ENCODE data around the gene ANKS1A. TPM values are rescaled to one million over a fixed set of nuclear protein-coding genes. Genes with fewer than 3 reads are reported as not detected.

Gene ANKS1A
- total and polyA plus RNA-seq, 12 donors, result 7.1 to 36.3 (median 29.9) TPM

DNA sequence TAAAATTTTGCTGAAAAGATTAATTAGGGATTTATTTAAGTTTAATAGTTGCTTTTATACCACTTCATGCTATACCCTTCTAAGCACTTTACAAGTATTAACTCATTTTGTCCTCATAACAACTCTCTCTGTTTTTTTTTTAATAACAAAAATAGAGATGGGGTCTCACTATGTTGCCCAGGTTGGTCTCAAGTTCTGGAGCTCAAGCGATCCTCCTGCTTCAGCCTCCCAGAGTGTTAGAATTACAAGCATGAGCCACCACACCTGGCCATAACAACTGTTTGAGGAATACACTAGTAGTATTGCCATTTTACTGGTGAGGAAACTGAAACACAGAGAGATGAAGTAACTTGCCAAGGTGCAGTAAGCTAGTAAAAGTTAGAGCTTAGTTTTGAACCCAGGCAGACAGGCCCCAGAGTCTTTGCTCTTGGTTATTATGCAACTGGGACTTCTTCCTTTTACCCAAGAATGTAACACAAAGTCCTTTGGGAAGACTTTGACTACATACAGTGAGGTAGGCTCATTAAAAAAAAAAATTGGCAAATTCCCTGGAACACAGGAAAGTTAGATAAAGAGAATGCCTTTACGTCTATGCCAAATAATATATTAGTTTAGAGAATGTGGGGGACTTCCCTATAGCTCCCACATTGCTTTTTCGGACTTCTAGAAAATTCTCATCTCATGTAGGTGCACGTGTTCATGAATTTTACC is 11.4 kb downstream of the ANKS1A start:
- H3K36me3 ChIP-seq, result peaks cover 0 to 4% (median 0%) of the 10 kb centered on the region in 9 donors
- DNase-seq (no peak), ATAC-seq (no peak)
- 73 to 76% methylated on average over 4 of the region's 4 CpGs for WGBS, 2 donors
- intact Hi-C loops (cut with DNase I), result loop anchor here in 1 of 10 donors (5.0 to 10.0 kb wide), 2 partner anchors 57 to 234 kb away; no protein-coding TSS in a partner anchor
- TF ChIP-seq, protein P1, sequence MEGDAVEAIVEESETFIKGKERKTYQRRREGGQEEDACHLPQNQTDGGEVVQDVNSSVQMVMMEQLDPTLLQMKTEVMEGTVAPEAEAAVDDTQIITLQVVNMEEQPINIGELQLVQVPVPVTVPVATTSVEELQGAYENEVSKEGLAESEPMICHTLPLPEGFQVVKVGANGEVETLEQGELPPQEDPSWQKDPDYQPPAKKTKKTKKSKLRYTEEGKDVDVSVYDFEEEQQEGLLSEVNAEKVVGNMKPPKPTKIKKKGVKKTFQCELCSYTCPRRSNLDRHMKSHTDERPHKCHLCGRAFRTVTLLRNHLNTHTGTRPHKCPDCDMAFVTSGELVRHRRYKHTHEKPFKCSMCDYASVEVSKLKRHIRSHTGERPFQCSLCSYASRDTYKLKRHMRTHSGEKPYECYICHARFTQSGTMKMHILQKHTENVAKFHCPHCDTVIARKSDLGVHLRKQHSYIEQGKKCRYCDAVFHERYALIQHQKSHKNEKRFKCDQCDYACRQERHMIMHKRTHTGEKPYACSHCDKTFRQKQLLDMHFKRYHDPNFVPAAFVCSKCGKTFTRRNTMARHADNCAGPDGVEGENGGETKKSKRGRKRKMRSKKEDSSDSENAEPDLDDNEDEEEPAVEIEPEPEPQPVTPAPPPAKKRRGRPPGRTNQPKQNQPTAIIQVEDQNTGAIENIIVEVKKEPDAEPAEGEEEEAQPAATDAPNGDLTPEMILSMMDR (IDR thresholded peaks at IDR 0.05), result no peak
- no peaks in the 10 kb centered on the region for H3K9me3 ChIP-seq
- no peaks in the 10 kb centered on the region for H3K27me3 ChIP-seq
- H3K4me3 ChIP-seq, result no peak overlapping the region
- no peak overlapping the region for H3K27ac ChIP-seq
- peaks cover 0 to 50% (median 35%) of the 10 kb centered on the region in 9 donors for H3K4me1 ChIP-seq

DNA sequence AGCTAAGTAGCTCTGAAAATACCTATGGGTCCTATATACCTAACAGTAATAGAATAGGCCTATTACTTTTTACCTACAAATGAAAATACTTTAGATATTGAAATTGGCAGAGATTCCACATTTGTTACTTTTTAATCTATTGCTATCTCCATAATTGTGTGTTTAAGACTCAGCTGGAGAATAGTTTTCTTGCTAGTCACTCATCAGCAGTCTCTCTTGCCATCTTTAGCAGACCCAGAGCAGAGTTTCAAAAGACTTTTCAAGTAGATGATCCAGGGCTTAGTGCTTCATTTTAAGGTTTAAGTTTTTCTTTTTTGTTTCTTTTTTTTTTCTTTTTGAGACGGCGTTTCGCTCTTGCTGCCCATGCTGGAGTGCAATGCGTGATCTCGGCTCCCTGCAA is 12.9 kb downstream of the ANKS1A start:
- no peaks in the 10 kb centered on the region for H3K27me3 ChIP-seq
- no peak overlapping the region for H3K27ac ChIP-seq
- TF ChIP-seq, protein P1 (IDR thresholded peaks at IDR 0.05), result no peak
- no peaks in the 10 kb centered on the region for H3K9me3 ChIP-seq
- WGBS, 2 donors, result 96 to 99% methylated on average over 5 of the region's 5 CpGs
- H3K36me3 ChIP-seq, result peaks cover 0 to 4% (median 0%) of the 10 kb centered on the region in 9 donors
- ATAC-seq (no peak), DNase-seq (no peak)
- H3K4me3 ChIP-seq, result no peak overlapping the region
- H3K4me1 ChIP-seq, result peaks cover 0 to 54% (median 30%) of the 10 kb centered on the region in 9 donors
- intact Hi-C loops (cut with DNase I), result loop anchor here in 1 of 10 donors (5.0 to 10.0 kb wide), 2 partner anchors 55 to 233 kb away; no protein-coding TSS in a partner anchor

DNA sequence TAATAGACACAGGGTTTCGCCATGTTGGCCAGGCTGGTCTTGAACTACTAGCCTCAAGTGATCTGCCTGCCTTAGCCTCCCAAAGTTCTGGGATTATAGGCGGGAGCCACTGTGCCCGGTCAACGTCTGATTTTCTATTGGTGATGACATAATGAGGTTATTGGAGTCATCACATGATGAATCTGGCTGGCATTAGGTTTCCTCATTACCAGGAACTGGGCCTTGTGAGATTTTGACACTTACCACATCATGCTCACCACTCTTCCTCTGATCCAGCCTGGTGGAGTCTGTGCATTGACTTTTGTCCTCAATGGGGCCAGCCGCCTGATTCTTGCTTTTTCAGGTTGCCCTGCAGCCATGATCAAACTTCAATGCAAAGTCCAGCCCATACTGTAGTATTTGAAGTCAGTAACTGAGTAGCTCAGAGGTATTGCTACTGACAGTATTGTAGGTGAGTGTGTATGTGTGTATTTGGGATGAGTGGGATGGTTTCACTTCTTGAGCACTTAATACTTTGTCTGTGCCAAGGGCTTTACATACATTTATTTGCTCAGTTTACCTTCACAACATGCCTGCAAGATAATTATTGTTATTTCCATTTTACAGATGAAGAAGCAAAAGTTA is 16.0 kb downstream of the ANKS1A start:
- Histone ChIP-seq H3K9me3 (no peaks in the 10 kb centered on the region), H3K27me3 (no peaks in the 10 kb centered on the region), H3K36me3 (peaks cover 0 to 4% (median 0%) of the 10 kb centered on the region in 9 donors), H3K4me3 (no peak overlapping the region), H3K4me1 (peaks cover 0 to 52% (median 28%) of the 10 kb centered on the region in 9 donors), H3K27ac (no peak overlapping the region)
- intact Hi-C loops (cut with DNase I), result loop anchor here in 2 of 10 donors (5.0 to 10.0 kb wide), 3 partner anchors 52 to 230 kb away; no protein-coding TSS in a partner anchor
- ATAC-seq (no peak), DNase-seq (no peak)
- 86 to 90% methylated on average over 5 of the region's 5 CpGs for WGBS, 2 donors
- TF ChIP-seq, protein P1 (IDR thresholded peaks at IDR 0.05), result no peak

DNA sequence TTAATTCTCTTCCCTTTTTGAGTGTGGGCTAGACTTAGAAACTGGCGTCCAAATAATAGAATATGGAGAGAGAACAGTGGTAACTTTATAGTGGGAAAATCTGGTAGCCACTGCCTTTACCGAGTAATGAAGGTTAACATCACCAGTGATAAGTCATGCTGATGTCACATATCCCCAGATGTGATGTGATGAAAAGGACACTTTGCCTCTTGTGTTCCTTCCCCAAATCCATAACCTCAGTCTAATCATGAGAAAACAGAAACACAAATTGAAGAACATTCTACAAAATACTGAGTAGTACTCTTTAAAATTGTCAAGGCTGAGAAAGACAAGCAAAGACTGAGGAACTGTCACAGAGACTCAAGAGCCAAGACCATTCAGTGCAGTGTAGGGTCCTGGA is 17.8 kb downstream of the ANKS1A start:
- no peak overlapping the region for H3K27ac ChIP-seq
- H3K36me3 ChIP-seq, result peaks cover 0 to 4% (median 0%) of the 10 kb centered on the region in 9 donors
- H3K4me3 ChIP-seq, result no peak overlapping the region
- no peak for ATAC-seq
- no peaks in the 10 kb centered on the region for H3K27me3 ChIP-seq
- intact Hi-C loops (cut with DNase I), result loop anchor here in 2 of 10 donors (5.0 to 10.0 kb wide), 2 partner anchors 55 to 228 kb away; no protein-coding TSS in a partner anchor
- peaks cover 0 to 48% (median 23%) of the 10 kb centered on the region in 9 donors for H3K4me1 ChIP-seq
- TF ChIP-seq, protein P1 (IDR thresholded peaks at IDR 0.05), result no peak
- 93 to 95% methylated on average over 2 of the region's 2 CpGs for WGBS, 2 donors
- no peak for DNase-seq
- H3K9me3 ChIP-seq, result no peaks in the 10 kb centered on the region
